ENCODE results near the gene CNTN6. TPM values are rescaled to one million over a fixed set of nuclear protein-coding genes. Genes with fewer than 3 reads are reported as not detected.

CNTN6 gene
- total and polyA plus RNA-seq, 8 donors, result 3.0 to 8.4 (median 6.7) TPM

GRCh38 chr3:1117843-1118473 is 25.1 kb downstream of the CNTN6 start:
- no peak overlapping the region for H3K27ac ChIP-seq
- H3K9me3 ChIP-seq, result no peaks in the 10 kb centered on the region
- DNase-seq, result no peak
- H3K36me3 ChIP-seq, result no peaks in the 10 kb centered on the region
- intact Hi-C loops (cut with DNase I), result no loop called here
- no peaks in the 10 kb centered on the region for H3K27me3 ChIP-seq
- no peaks in the 10 kb centered on the region for H3K4me1 ChIP-seq
- TF ChIP-seq, protein P1, sequence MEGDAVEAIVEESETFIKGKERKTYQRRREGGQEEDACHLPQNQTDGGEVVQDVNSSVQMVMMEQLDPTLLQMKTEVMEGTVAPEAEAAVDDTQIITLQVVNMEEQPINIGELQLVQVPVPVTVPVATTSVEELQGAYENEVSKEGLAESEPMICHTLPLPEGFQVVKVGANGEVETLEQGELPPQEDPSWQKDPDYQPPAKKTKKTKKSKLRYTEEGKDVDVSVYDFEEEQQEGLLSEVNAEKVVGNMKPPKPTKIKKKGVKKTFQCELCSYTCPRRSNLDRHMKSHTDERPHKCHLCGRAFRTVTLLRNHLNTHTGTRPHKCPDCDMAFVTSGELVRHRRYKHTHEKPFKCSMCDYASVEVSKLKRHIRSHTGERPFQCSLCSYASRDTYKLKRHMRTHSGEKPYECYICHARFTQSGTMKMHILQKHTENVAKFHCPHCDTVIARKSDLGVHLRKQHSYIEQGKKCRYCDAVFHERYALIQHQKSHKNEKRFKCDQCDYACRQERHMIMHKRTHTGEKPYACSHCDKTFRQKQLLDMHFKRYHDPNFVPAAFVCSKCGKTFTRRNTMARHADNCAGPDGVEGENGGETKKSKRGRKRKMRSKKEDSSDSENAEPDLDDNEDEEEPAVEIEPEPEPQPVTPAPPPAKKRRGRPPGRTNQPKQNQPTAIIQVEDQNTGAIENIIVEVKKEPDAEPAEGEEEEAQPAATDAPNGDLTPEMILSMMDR (IDR thresholded peaks at IDR 0.05), result no peak
- no peak for ATAC-seq
- H3K4me3 ChIP-seq, result no peak overlapping the region

- TF ChIP-seq, protein P1 (IDR thresholded peaks at IDR 0.05), result no peak
- no peaks in the 10 kb centered on the region for H3K27me3 ChIP-seq
- no peaks in the 10 kb centered on the region for H3K4me1 ChIP-seq
- H3K4me3 ChIP-seq, result no peak overlapping the region
- H3K9me3 ChIP-seq, result no peaks in the 10 kb centered on the region
- H3K27ac ChIP-seq, result no peak overlapping the region
- DNase-seq (no peak), ATAC-seq (no peak)
- no peaks in the 10 kb centered on the region for H3K36me3 ChIP-seq
- intact Hi-C loops (cut with DNase I), result no loop called here
Observed at GRCh38 chr3:1131166-1131565, 38.3 kb downstream of the CNTN6 start.

- no peak for ATAC-seq
- Histone ChIP-seq H3K27ac (no peak overlapping the region), H3K4me1 (no peaks in the 10 kb centered on the region), H3K27me3 (no peaks in the 10 kb centered on the region), H3K9me3 (no peaks in the 10 kb centered on the region), H3K4me3 (no peak overlapping the region), H3K36me3 (no peaks in the 10 kb centered on the region)
- intact Hi-C loops (cut with DNase I), result no loop called here
- DNase-seq, result no peak
- TF ChIP-seq, protein P1 (IDR thresholded peaks at IDR 0.05), result no peak
Observed at GRCh38 chr3:1135194-1135593, 42.4 kb downstream of the CNTN6 start.

- H3K4me1 ChIP-seq, result no peaks in the 10 kb centered on the region
- H3K27me3 ChIP-seq, result no peaks in the 10 kb centered on the region
- intact Hi-C loops (cut with DNase I), result no loop called here
- no peak for DNase-seq
- no peak overlapping the region for H3K27ac ChIP-seq
- no peak overlapping the region for H3K4me3 ChIP-seq
- no peaks in the 10 kb centered on the region for H3K36me3 ChIP-seq
- ATAC-seq, result no peak
- no peaks in the 10 kb centered on the region for H3K9me3 ChIP-seq
- TF ChIP-seq, protein P1 (IDR thresholded peaks at IDR 0.05), result no peak
Observed at GRCh38 chr3:1138036-1138435, 45.2 kb downstream of the CNTN6 start.

DNA sequence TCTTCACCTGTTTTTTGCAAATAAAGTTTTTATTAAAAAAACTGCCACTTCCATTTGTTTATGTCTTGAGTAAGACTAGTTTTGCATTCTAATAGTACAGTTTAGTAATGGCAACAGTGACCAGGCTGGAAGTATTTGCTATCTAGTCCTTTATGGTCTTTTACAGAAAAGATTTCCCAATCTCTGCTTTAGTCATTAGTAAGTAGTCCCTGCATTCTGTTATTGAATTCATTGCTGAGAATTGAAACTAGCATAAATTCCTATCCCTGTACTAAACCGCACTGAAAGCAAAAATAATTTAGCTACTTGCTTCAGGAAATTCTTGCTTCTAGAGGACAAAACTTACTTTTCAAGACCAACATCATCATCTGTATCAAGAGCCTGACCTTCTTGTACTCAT is 46.2 kb downstream of the CNTN6 start:
- no peak overlapping the region for H3K27ac ChIP-seq
- no peak for DNase-seq
- no peaks in the 10 kb centered on the region for H3K36me3 ChIP-seq
- intact Hi-C loops (cut with DNase I), result no loop called here
- no peak overlapping the region for H3K4me3 ChIP-seq
- TF ChIP-seq, protein P1 (IDR thresholded peaks at IDR 0.05), result no peak
- no peaks in the 10 kb centered on the region for H3K27me3 ChIP-seq
- no peaks in the 10 kb centered on the region for H3K4me1 ChIP-seq
- H3K9me3 ChIP-seq, result no peaks in the 10 kb centered on the region
- no peak for ATAC-seq
